NT2/D1 (cell line): ENCODE data around the gene TSPAN9.

ENCODE experiments used
- SUZ12 ChIP-seq: IDR thresholded peaks from 2 replicates; pipeline ENCODE4 v1.6.1; 2011; ENCODE audit not compliant: insufficient read length, insufficient read depth; ENCODE audit errors: extremely low read depth
- ZNF274 ChIP-seq: IDR thresholded peaks from 2 replicates; pipeline ENCODE4 v1.6.1; 2011; ENCODE audit warnings: mild to moderate bottlenecking, low read depth, low read length

DNA sequence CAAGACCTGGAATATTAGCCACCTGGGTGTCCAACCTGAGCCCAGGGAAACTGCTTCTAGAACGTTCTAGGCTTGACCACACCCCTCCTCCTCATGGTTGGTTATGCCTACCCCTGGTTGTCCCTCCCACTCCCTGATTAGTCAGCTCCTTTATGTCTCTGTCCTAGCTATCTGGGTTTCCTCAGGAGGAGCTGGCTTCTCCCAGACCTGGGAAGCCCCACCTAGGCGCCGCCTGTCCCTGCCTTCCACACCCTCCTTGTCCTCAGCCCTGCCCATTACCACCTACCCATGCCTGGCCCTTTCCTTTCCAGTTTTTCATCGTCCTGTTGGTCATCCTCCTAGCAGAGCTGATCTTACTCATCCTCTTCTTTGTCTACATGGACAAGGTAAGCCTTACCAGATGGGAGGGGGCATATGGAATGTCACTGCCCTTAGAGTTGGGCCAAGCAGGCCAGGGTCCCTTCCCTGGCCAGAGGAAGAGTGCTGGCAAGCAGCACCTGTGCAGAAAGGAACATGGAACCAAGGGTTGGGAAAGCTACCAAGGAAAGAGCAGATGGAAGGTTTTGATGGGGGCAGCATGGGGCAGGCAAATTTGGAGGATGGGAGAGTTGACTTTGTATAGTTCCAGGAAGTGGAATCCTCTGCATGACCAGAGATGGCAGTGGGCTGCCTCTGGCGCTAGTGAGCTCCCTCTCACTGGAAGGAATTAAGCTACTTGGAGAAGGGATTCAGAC, 201.7 kb downstream of the TSPAN9 start:
- TF ChIP-seq SUZ12: no peak
- TF ChIP-seq ZNF274: no peak
